Fibroblast of mammary gland (primary cell): ENCODE measurements around the gene LPIN2.

Experiments used
- DNase-seq: peaks from one replicate; pipeline ENCODE4 v3.0.0-alpha.2; 2010; ENCODE audit warnings: low read depth
- H3K4me3 ChIP-seq: 2 replicates; pipeline ENCODE4 v1.5.1; 2011; ENCODE audit warnings: low read depth, mild to moderate bottlenecking, low read length, moderate library complexity; ENCODE audit not compliant: control insufficient read depth
- CTCF ChIP-seq: conservative IDR thresholded peaks from 2 replicates; pipeline ENCODE4 v1.5.1; 2011; ENCODE audit warnings: low read depth, low read length, inconsistent platforms; ENCODE audit not compliant: control insufficient read depth, insufficient read depth

Gene LPIN2

GRCh38 chr18:2982022-2982421 is 30.9 kb downstream of the LPIN2 start:
- no peak for TF ChIP-seq CTCF
- H3K4me3 ChIP-seq = no peak overlapping the region

GRCh38 chr18:2981212-2981728 is 31.7 kb downstream of the LPIN2 start:
- no peak for TF ChIP-seq CTCF
- DNase-seq = peak; percentile 97
- no peak overlapping the region for H3K4me3 ChIP-seq

More at GRCh38 chr18:2982022-2982421, 30.9 kb downstream of the LPIN2 start:
- DNase-seq = no peak

- no peak overlapping the region for H3K4me3 ChIP-seq
- no peak for TF ChIP-seq CTCF
- peak; percentile 52 for DNase-seq
Measured at GRCh38 chr18:2979871-2980790, 32.8 kb downstream of the LPIN2 start.

GRCh38 chr18:2979129-2979528 is 33.8 kb downstream of the LPIN2 start:
- H3K4me3 ChIP-seq = no peak overlapping the region
- DNase-seq = peak; percentile 90
- TF ChIP-seq CTCF = no peak

- peak; percentile 97 for DNase-seq
- H3K4me3 ChIP-seq = peak overlapping the region; percentile 37
Measured at GRCh38 chr18:2978661-2979106, 34.3 kb downstream of the LPIN2 start.

GRCh38 chr18:2978208-2978607 is 34.7 kb downstream of the LPIN2 start:
- no peak for TF ChIP-seq CTCF
- peak overlapping the region; percentile 37 for H3K4me3 ChIP-seq
- DNase-seq = peak; percentile 72

More at GRCh38 chr18:2978661-2979106, 34.3 kb downstream of the LPIN2 start:
- no peak for TF ChIP-seq CTCF
